KOPT-K1 (cell line): Measurements from ENCODE around the gene DIAPH3.

ENCODE experiments used
- H3K27ac ChIP-seq: fragments of 200-600 bp; sonication (generic); 2 replicates; pipeline ENCODE4 v1.5.1; 2016; ENCODE audit warnings: antibody characterized with exemption, mild to moderate bottlenecking, low read depth, low read length; ENCODE audit not compliant: poor library complexity, severe bottlenecking
- H3K36me3 ChIP-seq: fragments of 200-600 bp; sonication (generic); 2 replicates; pipeline ENCODE4 v1.5.1; 2017; ENCODE audit warnings: antibody characterized with exemption, mild to moderate bottlenecking, low read length, moderate library complexity; ENCODE audit not compliant: insufficient read depth
- H3K9me3 ChIP-seq: fragments of 200-600 bp; sonication (generic); 2 replicates; pipeline ENCODE4 v1.5.1; 2017; ENCODE audit warnings: antibody characterized with exemption, low read length, mild to moderate bottlenecking; ENCODE audit not compliant: insufficient read depth, poor library complexity, severe bottlenecking

DIAPH3 gene

DNA sequence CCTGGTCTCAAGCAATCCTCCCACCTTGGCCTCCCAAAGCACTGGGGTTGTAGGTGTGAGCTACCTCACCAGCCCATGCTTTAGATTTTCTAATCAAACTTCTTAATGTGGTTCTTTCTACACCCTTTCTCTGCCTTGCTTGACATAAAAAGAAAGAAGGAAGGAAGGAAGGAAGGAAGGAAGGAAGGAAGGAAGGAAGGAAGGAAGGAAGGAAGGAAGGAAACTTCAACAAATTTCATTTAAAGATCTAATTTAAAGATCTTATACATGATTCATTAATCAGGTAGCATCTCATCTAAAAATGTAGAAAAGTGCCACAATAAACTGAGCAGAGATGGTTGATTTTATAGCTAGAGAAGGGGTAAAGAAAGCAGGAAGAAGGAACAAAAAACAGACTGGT, 215.0 kb downstream of the DIAPH3 start:
- H3K9me3 ChIP-seq, result no peaks in the 10 kb centered on the region
- no peak overlapping the region for H3K27ac ChIP-seq
- H3K36me3 ChIP-seq, result peaks cover 7% of the 10 kb centered on the region; the same call in 1 of the 2 replicates

- no peak overlapping the region for H3K27ac ChIP-seq
- H3K36me3 ChIP-seq, result peaks cover 8% of the 10 kb centered on the region; the same call in 1 of the 2 replicates
- no peaks in the 10 kb centered on the region for H3K9me3 ChIP-seq
Measured at GRCh38 chr13:59946944-59947343, 216.8 kb downstream of the DIAPH3 start.

DNA sequence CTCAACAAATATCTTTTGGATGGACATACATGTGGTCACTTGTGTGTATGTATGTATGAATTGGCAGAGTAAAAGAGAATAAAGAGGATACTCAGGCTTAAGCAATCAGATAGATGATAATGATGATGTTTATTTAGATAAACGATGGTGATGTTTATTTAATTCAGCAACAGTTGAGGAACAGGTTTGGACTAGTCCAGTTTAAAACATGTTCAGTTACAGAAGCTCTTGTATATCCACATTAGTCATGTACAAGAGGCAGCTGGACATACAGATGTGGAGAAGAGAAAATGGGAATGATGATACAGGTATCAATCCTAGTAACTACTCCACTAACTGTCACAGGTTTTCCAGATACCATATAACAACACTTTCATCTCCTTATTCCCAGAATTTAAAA, 232.1 kb downstream of the DIAPH3 start:
- peaks cover 24% of the 10 kb centered on the region for H3K36me3 ChIP-seq
- H3K27ac ChIP-seq, result no peak overlapping the region
- peaks cover 22% of the 10 kb centered on the region for H3K9me3 ChIP-seq

DNA sequence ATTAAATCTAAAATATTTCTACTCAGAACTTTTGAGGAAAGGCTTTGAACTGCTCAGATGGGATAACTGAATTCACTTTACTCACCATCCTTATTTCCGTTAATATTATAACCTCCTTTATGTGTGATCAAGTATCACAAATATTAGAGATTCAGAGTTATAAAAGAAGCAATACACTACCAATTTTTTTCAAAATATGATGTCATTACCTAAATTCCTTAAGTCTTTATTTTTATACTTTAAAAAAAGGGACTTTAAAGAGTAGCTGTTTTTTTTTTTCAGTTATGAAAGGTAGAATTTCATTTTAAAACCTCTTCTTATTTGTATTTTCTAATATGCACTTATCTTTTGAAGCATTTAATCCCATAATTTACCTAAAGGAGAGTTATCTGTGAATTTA, 239.5 kb downstream of the DIAPH3 start:
- peaks cover 37% of the 10 kb centered on the region for H3K36me3 ChIP-seq
- no peak overlapping the region for H3K27ac ChIP-seq
- peaks cover 26% of the 10 kb centered on the region for H3K9me3 ChIP-seq

GRCh38 chr13:59915252-59915651, 248.5 kb downstream of the DIAPH3 start:
- H3K27ac ChIP-seq, result no peak overlapping the region
- no peaks in the 10 kb centered on the region for H3K9me3 ChIP-seq
- H3K36me3 ChIP-seq, result peaks cover 16% of the 10 kb centered on the region

- peaks cover 16% of the 10 kb centered on the region for H3K36me3 ChIP-seq
- H3K27ac ChIP-seq, result no peak overlapping the region
- H3K9me3 ChIP-seq, result no peaks in the 10 kb centered on the region
Measured at GRCh38 chr13:59914556-59914955, 249.2 kb downstream of the DIAPH3 start.

DNA sequence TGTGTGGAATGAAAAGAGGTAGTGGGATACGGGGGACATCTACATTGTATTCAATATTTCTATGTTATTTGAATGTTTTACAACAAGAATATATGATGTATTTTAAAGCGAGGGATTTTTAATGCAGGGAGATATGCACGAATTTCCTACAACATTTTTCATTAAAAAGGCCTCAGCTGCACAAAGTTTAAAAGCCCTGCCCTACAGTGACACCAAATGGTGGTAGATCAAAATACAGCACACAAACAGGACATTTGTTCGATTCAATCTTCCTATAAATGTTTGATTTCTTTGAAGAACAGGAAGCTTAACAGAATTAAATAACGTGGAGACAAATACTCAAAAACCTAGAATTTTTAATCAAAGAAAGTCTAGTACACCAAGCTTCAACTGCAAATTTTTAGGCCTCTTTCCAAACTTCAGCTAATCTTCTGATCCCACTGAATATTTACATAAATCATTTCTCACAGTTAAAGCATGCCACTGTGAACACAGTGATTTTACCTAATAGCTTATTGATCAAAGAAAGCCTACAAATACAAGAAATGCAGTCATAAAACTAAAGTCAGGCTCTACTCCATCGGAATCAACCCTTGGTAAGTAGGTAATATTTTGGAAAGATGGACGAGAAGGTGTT, 257.2 kb downstream of the DIAPH3 start:
- Histone ChIP-seq H3K36me3 (0 out of 2 replicates have a peak, but pooled peaks cover 6% of the 10 kb centered on the region), H3K27ac (no peak overlapping the region), H3K9me3 (peaks cover 3% of the 10 kb centered on the region)

DNA sequence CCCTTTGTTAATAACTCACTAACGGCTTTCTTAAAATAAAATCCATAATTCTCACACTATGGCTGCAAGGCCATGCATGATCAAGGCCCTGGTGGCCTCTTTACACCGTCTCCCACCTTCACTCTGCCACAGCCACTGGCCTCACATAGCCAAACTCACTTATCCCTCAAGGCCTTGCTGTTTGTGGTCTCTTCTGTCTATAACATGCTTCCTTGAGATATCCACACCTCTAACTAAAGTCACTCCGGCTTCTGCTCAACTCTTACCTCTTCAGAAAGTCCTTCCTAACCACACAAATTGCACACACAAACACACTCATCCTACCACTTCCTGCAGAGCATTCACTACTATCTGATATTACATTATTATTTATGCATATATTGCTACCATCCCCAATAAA, 262.5 kb downstream of the DIAPH3 start:
- Histone ChIP-seq H3K36me3 (peaks cover 15% of the 10 kb centered on the region; the same call in 1 of the 2 replicates), H3K9me3 (peaks cover 3% of the 10 kb centered on the region), H3K27ac (peak overlapping the region; percentile 19)

- Histone ChIP-seq H3K9me3 (peaks cover 3% of the 10 kb centered on the region), H3K27ac (no peak overlapping the region), H3K36me3 (peaks cover 15% of the 10 kb centered on the region; the same call in 1 of the 2 replicates)
Measured at GRCh38 chr13:59898066-59898465, 265.7 kb downstream of the DIAPH3 start.

- H3K9me3 ChIP-seq, result no peaks in the 10 kb centered on the region
- no peak overlapping the region for H3K27ac ChIP-seq
- no peaks in the 10 kb centered on the region for H3K36me3 ChIP-seq
Measured at GRCh38 chr13:59893266-59893665, 270.5 kb downstream of the DIAPH3 start.

- Histone ChIP-seq H3K9me3 (no peaks in the 10 kb centered on the region), H3K36me3 (no peaks in the 10 kb centered on the region), H3K27ac (no peak overlapping the region)
Measured at GRCh38 chr13:59891053-59891452, 272.7 kb downstream of the DIAPH3 start.

GRCh38 chr13:59890054-59890453, 273.7 kb downstream of the DIAPH3 start:
- no peak overlapping the region for H3K27ac ChIP-seq
- H3K36me3 ChIP-seq, result no peaks in the 10 kb centered on the region
- H3K9me3 ChIP-seq, result no peaks in the 10 kb centered on the region

DNA sequence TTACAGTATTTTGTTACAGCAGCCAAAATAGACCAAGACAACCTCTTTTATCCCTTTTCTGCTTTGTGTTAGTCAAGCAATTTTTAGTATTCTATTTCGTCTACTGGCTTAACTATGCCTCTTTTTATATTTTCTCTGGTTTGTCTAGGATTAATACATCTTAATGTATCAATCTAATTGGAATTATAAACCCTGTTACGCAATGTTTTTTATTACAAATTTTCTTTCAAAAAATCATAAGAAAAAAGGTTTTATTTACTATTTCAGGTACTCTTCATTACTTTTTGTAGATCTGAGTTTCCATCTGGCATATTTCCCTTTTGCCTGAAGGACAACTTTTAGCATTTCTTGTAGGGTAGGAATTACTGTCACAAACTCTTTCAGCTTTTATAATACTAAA, 275.3 kb downstream of the DIAPH3 start:
- no peaks in the 10 kb centered on the region for H3K36me3 ChIP-seq
- H3K27ac ChIP-seq, result no peak overlapping the region
- H3K9me3 ChIP-seq, result no peaks in the 10 kb centered on the region

DNA sequence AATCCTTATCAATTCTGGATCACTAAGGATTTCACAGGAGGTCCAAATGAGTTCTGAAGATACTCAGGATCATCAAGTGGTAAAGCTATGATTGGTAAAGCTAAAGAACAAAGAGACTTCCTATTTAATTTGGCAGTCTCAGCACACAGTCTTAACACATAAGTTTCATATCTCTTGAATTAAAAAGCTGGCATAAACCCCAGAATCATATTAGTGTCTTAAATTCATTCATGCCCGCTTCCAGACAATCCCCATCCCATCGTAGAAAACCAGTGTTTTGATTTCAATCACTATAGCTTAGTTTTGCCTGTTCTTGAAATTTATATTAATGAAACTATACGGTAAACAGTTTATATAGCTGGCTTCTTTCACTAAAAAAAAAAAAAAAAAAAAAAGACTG, 278.7 kb downstream of the DIAPH3 start:
- no peaks in the 10 kb centered on the region for H3K36me3 ChIP-seq
- H3K27ac ChIP-seq, result no peak overlapping the region
- H3K9me3 ChIP-seq, result no peaks in the 10 kb centered on the region

GRCh38 chr13:59883885-59884284, 279.8 kb downstream of the DIAPH3 start:
- no peak overlapping the region for H3K27ac ChIP-seq
- H3K36me3 ChIP-seq, result peaks cover 5% of the 10 kb centered on the region
- H3K9me3 ChIP-seq, result no peaks in the 10 kb centered on the region

DNA sequence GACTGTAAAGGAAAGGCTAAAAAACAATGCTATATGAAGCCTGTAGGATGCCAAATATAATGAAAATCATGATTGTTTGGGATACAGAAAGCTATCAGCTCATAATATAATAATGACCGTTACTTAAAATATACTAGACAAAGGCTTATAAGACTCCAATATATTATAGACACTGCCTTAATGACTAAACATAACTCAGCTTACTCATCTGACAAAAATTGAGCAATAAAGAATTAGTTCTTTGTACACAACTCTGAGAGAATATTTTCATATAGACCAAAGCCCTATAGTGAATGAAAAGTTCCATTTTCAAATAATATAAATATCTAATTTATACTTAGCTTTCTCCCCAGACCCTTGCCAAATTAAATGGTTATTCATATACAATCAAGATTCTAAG, 283.3 kb downstream of the DIAPH3 start:
- Histone ChIP-seq H3K36me3 (peaks cover 29% of the 10 kb centered on the region), H3K27ac (no peak overlapping the region), H3K9me3 (no peaks in the 10 kb centered on the region)
